Subcutaneous adipose tissue (tissue), 4 donors: ENCODE data around the gene STARD10. TPM values are rescaled to one million over a fixed set of nuclear protein-coding genes. Genes with fewer than 3 reads are reported as not detected.

Experiments used
- total RNA-seq, 4 donors: library from RNA; depleted of rRNA; stranded (reverse); fragments of >200 nt; gene quantifications; one replicate each; pipeline ENCODE4 v1.1.0, GENCODE V29; 2016
- TF ChIP-seq, protein P1 (sequence below): fragments of 450-650 bp; IDR thresholded peaks from one replicate; pipeline ENCODE4 v1.5.1; 2016; ENCODE audit warnings: low read depth, mild to moderate bottlenecking, control low read depth, antibody characterized with exemption, moderate library complexity

Gene STARD10, protein sequence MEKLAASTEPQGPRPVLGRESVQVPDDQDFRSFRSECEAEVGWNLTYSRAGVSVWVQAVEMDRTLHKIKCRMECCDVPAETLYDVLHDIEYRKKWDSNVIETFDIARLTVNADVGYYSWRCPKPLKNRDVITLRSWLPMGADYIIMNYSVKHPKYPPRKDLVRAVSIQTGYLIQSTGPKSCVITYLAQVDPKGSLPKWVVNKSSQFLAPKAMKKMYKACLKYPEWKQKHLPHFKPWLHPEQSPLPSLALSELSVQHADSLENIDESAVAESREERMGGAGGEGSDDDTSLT
- total RNA-seq = 10 to 100 TPM; 13.4 to 20.2 (median 14.8) TPM

DNA sequence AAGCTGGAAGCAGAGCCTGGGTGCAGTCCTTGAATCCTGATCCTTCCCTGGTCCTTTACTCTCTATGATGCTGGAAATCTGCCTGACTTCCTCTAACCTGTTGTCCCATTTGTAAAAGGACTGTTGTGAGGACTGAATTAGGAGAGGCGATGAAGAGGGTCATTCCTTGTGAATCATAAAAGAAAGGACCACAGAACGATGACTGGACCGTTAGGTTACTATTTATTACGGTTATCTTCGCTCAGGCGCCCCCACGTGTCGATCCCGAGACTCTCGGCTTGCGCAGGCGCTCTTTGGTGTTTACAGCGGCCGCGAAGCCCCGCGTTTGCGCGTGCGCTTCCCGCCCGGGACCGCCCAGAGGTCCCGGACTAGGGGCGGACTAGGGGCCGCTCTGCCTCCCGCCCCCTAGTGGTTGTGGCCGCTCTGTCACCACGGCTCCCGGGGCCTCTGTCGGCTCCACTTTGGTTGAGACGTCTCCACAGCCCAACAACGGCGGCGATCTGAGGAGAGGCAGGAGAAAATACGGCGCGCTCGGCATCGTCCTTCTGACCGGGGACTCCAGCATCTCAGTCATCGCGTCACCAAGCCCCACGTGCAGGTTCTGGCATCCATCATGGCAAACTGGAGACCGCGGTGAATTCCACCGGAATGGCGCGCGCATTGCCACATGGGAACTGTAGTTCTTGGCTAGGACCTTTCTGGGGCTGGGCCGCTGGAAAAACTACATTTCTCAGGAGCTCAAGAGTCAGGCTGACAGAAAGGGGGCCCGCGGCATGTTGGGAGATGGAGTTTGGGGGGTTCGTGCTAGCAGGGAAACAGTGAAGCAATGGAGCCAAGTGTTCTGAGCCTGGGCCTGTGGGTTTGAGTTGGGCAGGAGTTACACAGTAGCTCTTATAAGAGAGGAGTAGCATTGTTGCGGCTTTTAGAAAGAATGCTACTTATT lies at the start of gene STARD10:
Gene STARD10 (minus strand): TSS at position 623 of the 943 bp plus-strand sequence. CDS start 12,866 bp downstream, outside the sequence.
- TF ChIP-seq, protein P1, sequence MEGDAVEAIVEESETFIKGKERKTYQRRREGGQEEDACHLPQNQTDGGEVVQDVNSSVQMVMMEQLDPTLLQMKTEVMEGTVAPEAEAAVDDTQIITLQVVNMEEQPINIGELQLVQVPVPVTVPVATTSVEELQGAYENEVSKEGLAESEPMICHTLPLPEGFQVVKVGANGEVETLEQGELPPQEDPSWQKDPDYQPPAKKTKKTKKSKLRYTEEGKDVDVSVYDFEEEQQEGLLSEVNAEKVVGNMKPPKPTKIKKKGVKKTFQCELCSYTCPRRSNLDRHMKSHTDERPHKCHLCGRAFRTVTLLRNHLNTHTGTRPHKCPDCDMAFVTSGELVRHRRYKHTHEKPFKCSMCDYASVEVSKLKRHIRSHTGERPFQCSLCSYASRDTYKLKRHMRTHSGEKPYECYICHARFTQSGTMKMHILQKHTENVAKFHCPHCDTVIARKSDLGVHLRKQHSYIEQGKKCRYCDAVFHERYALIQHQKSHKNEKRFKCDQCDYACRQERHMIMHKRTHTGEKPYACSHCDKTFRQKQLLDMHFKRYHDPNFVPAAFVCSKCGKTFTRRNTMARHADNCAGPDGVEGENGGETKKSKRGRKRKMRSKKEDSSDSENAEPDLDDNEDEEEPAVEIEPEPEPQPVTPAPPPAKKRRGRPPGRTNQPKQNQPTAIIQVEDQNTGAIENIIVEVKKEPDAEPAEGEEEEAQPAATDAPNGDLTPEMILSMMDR = no peak

DNA sequence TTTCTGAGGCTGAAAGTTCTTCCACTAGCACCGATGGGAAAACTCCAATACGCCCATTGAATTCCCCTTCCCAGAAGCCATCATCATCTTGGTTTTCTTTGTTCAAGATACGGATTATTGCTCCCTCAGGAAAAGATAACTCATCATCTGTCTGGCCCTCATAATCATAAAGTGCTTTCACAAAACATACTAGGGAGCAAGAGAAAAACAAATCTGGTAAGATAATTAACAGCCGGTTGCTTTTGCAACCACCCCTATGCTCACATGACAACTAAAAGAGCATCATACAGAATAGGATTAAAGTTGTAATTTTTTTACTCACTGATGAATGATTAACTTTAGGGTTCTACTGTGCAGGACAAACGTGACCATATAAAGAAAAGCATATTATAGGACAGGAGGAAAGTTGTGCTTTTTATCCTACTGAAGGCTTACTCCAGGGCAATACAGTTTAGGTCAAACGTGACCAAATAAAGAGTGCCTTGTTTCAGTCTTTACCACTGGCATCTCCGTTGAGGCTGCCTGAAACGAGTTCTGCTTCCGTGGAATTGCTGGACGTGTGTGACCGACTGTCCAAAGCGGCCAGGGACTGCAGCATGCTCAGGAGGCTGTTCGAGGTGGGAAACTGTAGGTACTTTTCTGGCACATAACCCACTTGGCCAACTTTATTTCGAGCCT lies 48.9 kb upstream of the STARD10 start:
- TF ChIP-seq, protein P1 = no peak

DNA sequence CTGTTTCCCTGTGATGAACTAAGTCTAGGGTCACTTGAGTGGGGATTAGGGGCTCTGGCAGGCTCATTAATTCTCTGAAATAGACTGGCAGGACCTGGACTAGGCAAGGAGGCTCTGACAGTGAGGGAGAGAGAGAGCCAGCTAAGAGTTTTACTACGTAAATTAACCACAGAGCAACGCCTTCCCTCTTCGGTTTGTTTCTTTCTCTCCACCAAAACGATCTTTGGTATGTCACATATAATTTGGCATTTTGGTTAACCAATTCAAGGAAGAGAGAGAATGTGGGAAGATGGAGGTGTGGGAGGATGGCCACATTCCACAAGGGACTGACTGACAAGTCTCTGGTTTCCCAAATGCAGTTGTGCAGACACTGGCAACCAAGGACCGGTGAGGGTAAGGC lies 48.3 kb upstream of the STARD10 start:
- TF ChIP-seq, protein P1 = no peak

DNA sequence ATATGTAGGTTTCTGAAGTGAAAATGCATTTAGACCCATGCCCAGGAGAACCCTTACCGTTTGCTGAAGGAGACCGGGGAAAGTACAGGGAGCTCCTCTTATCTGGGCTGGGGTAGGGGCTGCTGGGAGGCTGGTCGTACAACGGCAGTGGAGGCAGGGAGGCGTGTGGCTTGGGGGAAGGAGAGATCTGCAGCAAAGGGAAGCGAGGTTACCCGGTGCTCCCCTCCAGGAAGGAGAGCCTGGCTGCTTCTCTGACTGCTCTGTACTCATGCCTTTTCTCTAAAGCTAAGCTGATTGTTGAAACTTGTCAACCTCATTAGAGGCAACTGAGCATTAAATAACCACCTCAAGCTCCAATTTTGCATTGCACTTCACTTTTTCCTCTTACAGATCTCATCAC lies 47.5 kb upstream of the STARD10 start:
- TF ChIP-seq, protein P1 = no peak

DNA sequence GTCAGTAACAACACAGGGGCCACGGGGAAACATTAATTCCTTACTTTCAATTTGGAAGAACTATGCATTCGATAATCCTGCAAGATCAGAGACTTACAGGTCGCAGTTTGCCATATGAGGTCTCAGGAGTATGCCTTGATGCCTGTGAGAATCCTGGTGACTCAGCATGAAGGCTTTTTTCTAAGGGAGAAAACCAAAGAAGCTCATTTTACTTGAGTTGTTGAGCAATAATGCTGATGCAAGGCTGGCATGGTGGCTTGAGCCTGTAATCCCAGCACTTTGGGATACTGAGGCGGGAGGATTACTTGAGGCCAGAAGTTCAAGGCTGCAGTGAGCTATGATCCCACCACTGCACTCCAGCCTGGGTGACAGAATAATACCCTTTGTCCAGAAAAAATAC lies 46.9 kb upstream of the STARD10 start:
- TF ChIP-seq, protein P1 = no peak

DNA sequence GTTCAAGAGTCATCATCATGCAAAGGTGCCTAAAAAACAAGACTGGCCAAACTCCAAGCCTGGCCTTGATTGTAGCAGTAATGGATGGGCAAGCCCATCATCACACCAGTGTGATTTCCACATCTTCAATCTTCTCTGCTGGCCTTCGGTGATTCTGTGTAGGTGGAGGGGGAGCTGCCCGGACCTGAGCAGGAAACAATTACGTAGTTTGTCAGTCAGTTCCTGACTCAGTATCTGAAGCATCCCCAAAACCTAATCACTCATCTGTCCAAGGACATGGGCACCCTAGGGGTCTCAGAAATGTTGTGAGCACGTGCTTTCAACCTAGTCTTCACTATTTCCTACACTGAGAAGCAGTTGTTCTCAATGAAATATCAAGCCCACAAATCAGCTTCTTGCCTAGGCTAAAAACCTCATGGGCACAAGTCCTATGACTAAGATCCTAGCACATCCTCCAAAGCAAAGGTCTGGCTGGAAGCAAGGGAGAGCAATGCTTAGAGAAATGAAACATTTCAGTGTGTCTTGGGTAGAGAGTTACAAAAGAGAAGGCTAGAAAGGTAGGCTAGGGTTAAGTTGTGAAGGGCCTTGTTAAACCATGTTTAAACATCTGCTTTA lies 45.0 kb upstream of the STARD10 start:
- TF ChIP-seq, protein P1 = no peak
